Tibial nerve (tissue), 4 donors: ENCODE data around the gene NOTCH2. TPM values are rescaled to one million over a fixed set of nuclear protein-coding genes. Genes with fewer than 3 reads are reported as not detected.
A peak's percentile ranks its signal among the peaks of the same experiment; 100 is the strongest.

Source experiments
- DNase-seq, 2 donors: peaks; one replicate each; pipeline ENCODE4 v3.0.0-alpha.2; 2019; ENCODE audit warnings: low spot score in 2 of 2
- H3K27ac ChIP-seq, 4 donors: fragments of 200-600 bp; sonication (generic) in 3 of 4; one replicate each; pipeline ENCODE4 v1.5.1; 2017 to 2019; ENCODE audit warnings: mild to moderate bottlenecking in 1 of 4
- H3K27me3 ChIP-seq, 2 donors: fragments of 200-600 bp; sonication (generic) in 1 of 2; one replicate each; pipeline versions ENCODE4 v1.5.1 to v1.6.0; 2017 to 2019
- H3K36me3 ChIP-seq, 3 donors: fragments of 200-600 bp; sonication (generic); one replicate each; pipeline ENCODE4 v1.5.1; 2018 to 2019
- H3K4me1 ChIP-seq, 4 donors: fragments of 200-600 bp; sonication (generic) in 3 of 4; one replicate each; pipeline ENCODE4 v1.5.1; 2017 to 2019
- H3K4me3 ChIP-seq, 4 donors: fragments of 200-600 bp; sonication (generic) in 3 of 4; one replicate each; pipeline ENCODE4 v1.5.1; 2017 to 2019; ENCODE audit warnings: mild to moderate bottlenecking in 1 of 4, moderate library complexity in 1 of 4
- H3K9me3 ChIP-seq, 4 donors: fragments of 200-600 bp; sonication (generic) in 3 of 4; one replicate each; pipeline ENCODE4 v1.5.1; 2017 to 2019
- EP300 ChIP-seq, 2 donors: sonication (generic); formaldehyde crosslinking; IDR thresholded peaks; one replicate each; pipeline ENCODE4 v1.6.1; 2017; ENCODE audit warnings: antibody characterized with exemption in 2 of 2, mild to moderate bottlenecking in 1 of 2
- POLR2A ChIP-seq, 2 donors: fragments of 450-650 bp; IDR thresholded peaks; one replicate each; pipeline ENCODE4 v1.6.1; 2017; ENCODE audit warnings: antibody characterized with exemption in 2 of 2, mild to moderate bottlenecking in 2 of 2, moderate library complexity in 2 of 2
- whole genome bisulfite sequencing, 2 donors: methylation state at CpG; one replicate each; pipeline ENCODE4 v1.1.5; 2018; 5-methylcytosine and 5-hydroxymethylcytosine counted together
- total RNA-seq, 4 donors: library from RNA; depleted of rRNA; stranded (reverse); fragments of >200 nt; gene quantifications; one replicate each; pipeline ENCODE4 v1.1.0, GENCODE V29; 2016
- TF ChIP-seq, protein P1 (sequence below), 5 experiments: fragments of 200-600 bp in 3 of 5; fragments of 450-650 bp in 2 of 5; sonication (generic) in 3 of 5; IDR thresholded peaks; one replicate each; pipeline ENCODE4 v1.5.1; 2016 to 2019; ENCODE audit warnings: antibody characterized with exemption in 5 of 5, mild to moderate bottlenecking in 3 of 5, moderate library complexity in 2 of 5

Gene NOTCH2
- total RNA-seq, 4 donors from 2014 or later = 86.7 to 110 (median 106) TPM

DNA sequence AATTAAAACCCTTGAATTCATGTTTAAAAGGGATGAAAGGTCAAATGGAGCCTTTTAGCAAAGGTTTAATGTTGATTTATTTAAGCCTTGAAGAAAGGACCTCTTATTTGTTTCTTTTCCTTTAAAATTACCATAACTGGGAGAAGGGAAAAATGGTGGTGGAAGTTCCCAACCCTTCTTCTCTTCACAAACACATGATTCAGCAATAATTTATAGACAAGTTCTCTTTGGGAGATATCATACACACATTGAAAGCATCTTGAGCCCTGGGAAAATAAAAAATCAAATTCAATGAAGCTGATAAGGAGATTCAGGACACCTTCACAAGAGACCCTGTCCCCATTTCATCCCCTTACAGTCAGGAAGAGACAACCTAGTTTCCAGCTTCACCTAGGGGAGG, 182.0 kb downstream of the NOTCH2 start:
- Histone ChIP-seq H3K9me3 (no peaks in the 10 kb centered on the region), H3K27ac (no peak overlapping the region), H3K36me3 (peaks cover 0 to 4% (median 0%) of the 10 kb centered on the region in 3 donors), H3K27me3 (no peaks in the 10 kb centered on the region), H3K4me1 (peaks cover 0 to 3% (median 0%) of the 10 kb centered on the region in 4 donors), H3K4me3 (no peak overlapping the region)
- TF ChIP-seq POLR2A (IDR thresholded peaks at IDR 0.05) = no peak
- TF ChIP-seq, protein P1, sequence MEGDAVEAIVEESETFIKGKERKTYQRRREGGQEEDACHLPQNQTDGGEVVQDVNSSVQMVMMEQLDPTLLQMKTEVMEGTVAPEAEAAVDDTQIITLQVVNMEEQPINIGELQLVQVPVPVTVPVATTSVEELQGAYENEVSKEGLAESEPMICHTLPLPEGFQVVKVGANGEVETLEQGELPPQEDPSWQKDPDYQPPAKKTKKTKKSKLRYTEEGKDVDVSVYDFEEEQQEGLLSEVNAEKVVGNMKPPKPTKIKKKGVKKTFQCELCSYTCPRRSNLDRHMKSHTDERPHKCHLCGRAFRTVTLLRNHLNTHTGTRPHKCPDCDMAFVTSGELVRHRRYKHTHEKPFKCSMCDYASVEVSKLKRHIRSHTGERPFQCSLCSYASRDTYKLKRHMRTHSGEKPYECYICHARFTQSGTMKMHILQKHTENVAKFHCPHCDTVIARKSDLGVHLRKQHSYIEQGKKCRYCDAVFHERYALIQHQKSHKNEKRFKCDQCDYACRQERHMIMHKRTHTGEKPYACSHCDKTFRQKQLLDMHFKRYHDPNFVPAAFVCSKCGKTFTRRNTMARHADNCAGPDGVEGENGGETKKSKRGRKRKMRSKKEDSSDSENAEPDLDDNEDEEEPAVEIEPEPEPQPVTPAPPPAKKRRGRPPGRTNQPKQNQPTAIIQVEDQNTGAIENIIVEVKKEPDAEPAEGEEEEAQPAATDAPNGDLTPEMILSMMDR (IDR thresholded peaks at IDR 0.05) = no peak
- TF ChIP-seq EP300 (IDR thresholded peaks at IDR 0.05) = no peak
- no peak for DNase-seq

DNA sequence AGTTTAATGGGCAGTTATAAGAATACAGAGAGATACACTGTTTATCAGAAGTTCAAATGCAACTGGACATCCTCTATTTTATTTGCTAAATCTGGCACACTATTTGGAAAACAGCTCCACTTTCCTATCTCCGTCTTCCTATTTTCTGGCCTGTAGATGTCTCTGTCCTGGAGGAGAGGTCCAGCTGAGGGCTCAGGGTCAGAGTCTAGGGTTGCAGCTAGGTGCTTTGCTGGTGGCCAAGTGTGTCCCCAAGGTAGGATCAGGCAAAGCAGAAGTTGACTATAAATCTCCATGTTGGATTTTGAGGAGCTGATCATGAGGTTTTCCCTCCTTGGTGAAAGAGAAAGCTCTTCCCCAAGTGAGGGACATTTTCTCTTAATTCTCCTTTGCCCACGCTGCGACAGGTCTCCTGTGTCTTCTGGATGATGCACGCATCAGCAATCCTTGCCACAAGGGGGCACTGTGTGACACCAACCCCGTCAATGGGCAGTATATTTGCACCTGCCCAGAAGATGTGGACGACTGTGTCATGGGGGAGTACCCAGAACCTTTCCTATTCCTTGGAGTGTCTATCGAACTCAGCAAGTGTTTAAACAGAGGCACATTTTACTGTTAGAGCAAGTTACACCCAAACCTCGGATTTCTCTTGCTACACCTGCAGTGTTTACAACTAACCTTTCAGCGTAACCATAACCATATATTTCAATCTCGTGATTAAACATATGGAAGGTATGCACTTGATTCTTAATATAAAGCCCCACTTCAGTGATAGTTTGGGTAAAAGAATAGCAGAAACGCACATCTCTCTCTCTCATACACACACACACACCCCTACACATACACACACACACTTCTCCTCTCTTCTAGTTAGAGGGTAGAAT, 183.3 kb downstream of the NOTCH2 start:
- Histone ChIP-seq H3K4me1 (peaks cover 0 to 6% (median 0%) of the 10 kb centered on the region in 4 donors), H3K4me3 (no peak overlapping the region), H3K27ac (no peak overlapping the region), H3K36me3 (peaks cover 0 to 3% (median 0%) of the 10 kb centered on the region in 3 donors), H3K27me3 (no peaks in the 10 kb centered on the region), H3K9me3 (no peaks in the 10 kb centered on the region)
- WGBS, 2 donors = 58 to 59% methylated on average over 11 of the region's 11 CpGs
- TF ChIP-seq, protein P1 (IDR thresholded peaks at IDR 0.05) = peak; percentile 39 to 56 (median 42)
- no peak for TF ChIP-seq POLR2A (IDR thresholded peaks at IDR 0.05)
- DNase-seq = peak in 1 of 2 donors; percentile 59

DNA sequence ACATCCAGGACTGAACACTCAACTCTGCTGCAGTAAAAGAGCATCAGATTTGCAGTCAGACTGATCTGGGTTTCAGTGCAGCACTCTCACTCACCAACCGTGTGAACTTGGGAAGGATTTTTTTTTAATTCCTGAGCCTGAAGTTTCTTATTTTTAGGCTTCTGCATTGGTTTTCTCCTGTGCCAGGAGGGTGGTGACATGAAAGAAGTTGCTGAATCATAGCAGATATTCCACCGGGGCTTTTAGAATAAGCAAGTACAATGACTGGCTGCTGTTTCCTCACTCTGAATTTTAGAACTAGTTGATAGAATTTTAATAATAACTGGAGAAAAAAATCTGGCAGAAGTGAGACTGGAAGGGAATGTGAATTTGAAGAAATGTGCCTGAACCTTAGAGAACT, 184.8 kb downstream of the NOTCH2 start:
- Histone ChIP-seq H3K27ac (no peak overlapping the region), H3K9me3 (no peaks in the 10 kb centered on the region), H3K27me3 (no peaks in the 10 kb centered on the region), H3K36me3 (no peaks in the 10 kb centered on the region), H3K4me3 (no peak overlapping the region), H3K4me1 (peaks cover 0 to 6% (median 0%) of the 10 kb centered on the region in 4 donors)
- WGBS, 2 donors = 9 to 28% methylated on average over 2 of the region's 2 CpGs
- no peak for DNase-seq
- no peak for TF ChIP-seq POLR2A (IDR thresholded peaks at IDR 0.05)
- TF ChIP-seq, protein P1 (IDR thresholded peaks at IDR 0.05) = no peak
- no peak for TF ChIP-seq EP300 (IDR thresholded peaks at IDR 0.05)

DNA sequence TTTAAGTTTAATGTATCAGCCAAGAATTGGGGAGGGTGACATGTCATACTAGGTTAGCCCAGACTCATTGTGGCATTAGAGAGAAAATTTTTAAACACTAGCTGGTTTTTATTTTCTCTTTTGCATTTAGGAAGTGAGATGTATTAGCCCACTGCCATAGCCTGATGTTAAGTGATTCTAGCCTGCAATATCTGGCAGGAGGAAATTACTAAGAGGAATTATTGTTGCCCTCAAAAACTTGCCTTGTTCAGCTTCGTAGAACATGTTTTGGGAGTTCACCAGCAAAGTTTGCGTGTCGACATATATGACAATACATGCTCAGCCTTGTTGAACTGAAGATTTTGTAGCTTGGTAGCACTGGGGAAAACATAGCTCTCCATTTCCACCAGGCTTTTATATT, 185.6 kb downstream of the NOTCH2 start:
- TF ChIP-seq, protein P1 (IDR thresholded peaks at IDR 0.05) = no peak
- TF ChIP-seq POLR2A (IDR thresholded peaks at IDR 0.05) = no peak
- no peak for TF ChIP-seq EP300 (IDR thresholded peaks at IDR 0.05)
- no peak for DNase-seq
- WGBS, 2 donors = 86 to 88% methylated on average over 3 of the region's 3 CpGs
- peaks cover 0 to 6% (median 0%) of the 10 kb centered on the region in 4 donors for H3K4me1 ChIP-seq
- H3K27ac ChIP-seq = no peak overlapping the region
- H3K9me3 ChIP-seq = no peaks in the 10 kb centered on the region
- H3K27me3 ChIP-seq = no peaks in the 10 kb centered on the region
- no peak overlapping the region for H3K4me3 ChIP-seq
- H3K36me3 ChIP-seq = no peaks in the 10 kb centered on the region
